BE2C (cell line): ENCODE results near the gene SRPK1.
A peak's percentile ranks its signal among the peaks of the same experiment; 100 is the strongest.
"Not testable (repeated sequence)": the region's sequence is repeated elsewhere in the genome, so short reads cannot be mapped to it uniquely, and the experiment has no call there.

ENCODE experiments used
- DNase-seq: peaks from one replicate; pipeline ENCODE4 v3.0.0-alpha.2; 2020
- H3K27me3 ChIP-seq: fragments of 250-450 bp; sonication (Bioruptor Pico); 2 replicates; pipeline ENCODE4 v1.5.1; 2020; ENCODE audit warnings: mild to moderate bottlenecking
- H3K36me3 ChIP-seq: fragments of 250-450 bp; sonication (Bioruptor Pico); 2 replicates; pipeline ENCODE4 v1.5.1; 2020; ENCODE audit warnings: mild to moderate bottlenecking
- H3K4me1 ChIP-seq: fragments of 250-450 bp; sonication (Bioruptor Pico); 2 replicates; pipeline ENCODE4 v1.5.1; 2020
- H3K4me3 ChIP-seq: 2 replicates; pipeline ENCODE4 v1.5.1; 2011; ENCODE audit warnings: low read depth, low read length
- H3K9me3 ChIP-seq: fragments of 250-450 bp; sonication (Bioruptor Pico); 2 replicates; pipeline ENCODE4 v1.5.1; 2020
- TF ChIP-seq, protein P1 (sequence below): IDR thresholded peaks from 2 replicates; pipeline ENCODE4 v1.5.1; 2012; ENCODE audit warnings: mild to moderate bottlenecking, low read depth, low read length

Gene SRPK1

GRCh38 chr6:35919085-35919826 lies 1.6 kb downstream of the SRPK1 start:
- peaks cover 38% of the 10 kb centered on the region for H3K36me3 ChIP-seq
- no peaks in the 10 kb centered on the region for H3K9me3 ChIP-seq
- H3K4me1 ChIP-seq = no peaks in the 10 kb centered on the region
- TF ChIP-seq, protein P1, sequence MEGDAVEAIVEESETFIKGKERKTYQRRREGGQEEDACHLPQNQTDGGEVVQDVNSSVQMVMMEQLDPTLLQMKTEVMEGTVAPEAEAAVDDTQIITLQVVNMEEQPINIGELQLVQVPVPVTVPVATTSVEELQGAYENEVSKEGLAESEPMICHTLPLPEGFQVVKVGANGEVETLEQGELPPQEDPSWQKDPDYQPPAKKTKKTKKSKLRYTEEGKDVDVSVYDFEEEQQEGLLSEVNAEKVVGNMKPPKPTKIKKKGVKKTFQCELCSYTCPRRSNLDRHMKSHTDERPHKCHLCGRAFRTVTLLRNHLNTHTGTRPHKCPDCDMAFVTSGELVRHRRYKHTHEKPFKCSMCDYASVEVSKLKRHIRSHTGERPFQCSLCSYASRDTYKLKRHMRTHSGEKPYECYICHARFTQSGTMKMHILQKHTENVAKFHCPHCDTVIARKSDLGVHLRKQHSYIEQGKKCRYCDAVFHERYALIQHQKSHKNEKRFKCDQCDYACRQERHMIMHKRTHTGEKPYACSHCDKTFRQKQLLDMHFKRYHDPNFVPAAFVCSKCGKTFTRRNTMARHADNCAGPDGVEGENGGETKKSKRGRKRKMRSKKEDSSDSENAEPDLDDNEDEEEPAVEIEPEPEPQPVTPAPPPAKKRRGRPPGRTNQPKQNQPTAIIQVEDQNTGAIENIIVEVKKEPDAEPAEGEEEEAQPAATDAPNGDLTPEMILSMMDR = no peak
- H3K27me3 ChIP-seq = no peaks in the 10 kb centered on the region
- peak overlapping the region; percentile 79 for H3K4me3 ChIP-seq
- DNase-seq = no peak

DNA sequence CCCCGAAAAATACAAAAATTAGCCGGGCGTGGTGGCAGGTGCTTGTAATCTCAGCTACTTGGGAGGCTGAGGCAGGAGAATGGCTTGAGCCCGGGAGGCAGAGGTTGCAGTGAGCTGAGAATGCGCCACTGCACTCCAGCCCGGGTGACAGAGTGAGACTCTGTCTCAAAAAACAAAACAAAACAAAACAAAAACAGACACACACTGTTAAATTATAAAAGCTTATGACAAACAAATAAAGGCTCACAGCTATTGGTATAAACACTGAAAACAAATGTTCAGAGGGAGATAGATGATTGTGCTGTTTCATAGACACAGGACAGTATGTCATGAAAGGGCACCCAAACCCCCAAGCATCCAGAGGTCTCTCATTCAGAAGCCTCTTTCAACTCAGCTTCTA lies 4.0 kb downstream of the SRPK1 start:
- H3K27me3 ChIP-seq = not testable (repeated sequence)

GRCh38 chr6:35916056-35916455 lies 4.8 kb downstream of the SRPK1 start:
- TF ChIP-seq, protein P1 = no peak
- Histone ChIP-seq H3K9me3 (0 out of 2 replicates have a peak, but pooled peaks cover 2% of the 10 kb centered on the region), H3K36me3 (peaks cover 68% of the 10 kb centered on the region), H3K4me3 (no peak overlapping the region), H3K4me1 (no peaks in the 10 kb centered on the region), H3K27me3 (no peaks in the 10 kb centered on the region)
- no peak for DNase-seq

More for the DNA sequence above, 4.0 kb downstream of the SRPK1 start:
- not testable (repeated sequence) for DNase-seq, H3K4me1 ChIP-seq, H3K9me3 ChIP-seq
- peak overlapping the region; percentile 79; the same call in 1 of the 2 replicates for H3K4me3 ChIP-seq
- H3K36me3 ChIP-seq = peaks cover 59% of the 10 kb centered on the region

DNA sequence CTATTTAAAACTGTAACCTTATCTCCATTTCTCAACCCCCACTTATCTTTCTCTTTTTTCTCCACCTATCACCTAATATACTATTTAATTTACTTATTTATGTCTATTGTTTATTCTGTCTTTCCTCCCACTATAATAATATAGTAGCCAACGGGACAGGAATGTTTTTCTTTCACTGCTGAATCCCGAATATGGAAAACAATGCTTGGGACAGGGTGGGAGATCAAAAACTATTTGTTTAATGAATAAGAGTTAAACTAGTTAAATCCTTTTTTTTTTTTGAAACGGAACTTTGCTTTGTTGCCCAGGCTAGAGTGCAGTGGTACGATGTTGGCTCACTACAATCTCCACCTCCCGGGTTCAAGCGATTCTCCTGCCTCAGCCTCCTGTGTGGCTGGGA lies 6.4 kb downstream of the SRPK1 start:
- DNase-seq = no peak
- H3K9me3 ChIP-seq = 0 out of 2 replicates have a peak, but pooled peaks cover 3% of the 10 kb centered on the region
- H3K4me3 ChIP-seq = no peak overlapping the region
- H3K4me1 ChIP-seq = no peaks in the 10 kb centered on the region
- TF ChIP-seq, protein P1 = no peak
- H3K36me3 ChIP-seq = peaks cover 75% of the 10 kb centered on the region
- no peaks in the 10 kb centered on the region for H3K27me3 ChIP-seq

- TF ChIP-seq, protein P1 = no peak
These were observed 8.8 kb downstream of the SRPK1 start for GRCh38 chr6:35911871-35912653.

DNA sequence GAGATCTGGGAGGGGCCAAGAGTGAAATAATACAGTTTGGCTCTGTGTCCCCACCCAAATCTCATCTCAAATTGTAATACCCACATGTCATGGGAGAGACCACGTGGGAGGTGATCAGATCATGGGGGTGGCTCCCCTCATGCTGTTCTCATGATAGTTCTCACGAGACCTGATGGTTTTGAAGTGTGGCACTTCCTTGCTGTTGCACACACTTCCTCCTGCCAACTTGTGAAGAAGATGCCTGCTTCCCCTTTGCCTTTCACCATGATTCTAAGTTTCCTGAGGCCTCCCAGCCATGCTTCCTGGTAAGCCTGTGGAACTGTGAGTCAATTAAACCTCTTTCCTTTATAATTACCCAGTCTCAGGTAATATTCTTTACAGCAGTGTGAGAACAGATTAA lies 11.3 kb downstream of the SRPK1 start:
- not testable (repeated sequence) for DNase-seq, H3K9me3 ChIP-seq, H3K27me3 ChIP-seq, H3K4me1 ChIP-seq, H3K4me3 ChIP-seq
- peaks cover 79% of the 10 kb centered on the region for H3K36me3 ChIP-seq

More at GRCh38 chr6:35911871-35912653, 8.8 kb downstream of the SRPK1 start:
- no peak for DNase-seq
- Histone ChIP-seq H3K27me3 (no peaks in the 10 kb centered on the region), H3K36me3 (peaks cover 89% of the 10 kb centered on the region), H3K9me3 (0 out of 2 replicates have a peak, but pooled peaks cover 3% of the 10 kb centered on the region), H3K4me1 (no peaks in the 10 kb centered on the region), H3K4me3 (no peak overlapping the region)

GRCh38 chr6:35908753-35909401 lies 12.0 kb downstream of the SRPK1 start:
- peaks cover 79% of the 10 kb centered on the region for H3K36me3 ChIP-seq
- not testable (repeated sequence) for H3K4me3 ChIP-seq, H3K9me3 ChIP-seq, H3K4me1 ChIP-seq, H3K27me3 ChIP-seq, DNase-seq
